Skin epidermis (tissue), 12 donors: Measurements from ENCODE around the gene GLIS2.

ENCODE experiments used
- H3K27ac ChIP-seq, 21 experiments: fragments of 200-600 bp; sonication (generic) in 11 of 21; one replicate each; pipeline ENCODE4 v1.5.0; 2020; ENCODE audit warnings: mild to moderate bottlenecking in 3 of 21, inconsistent platforms in 2 of 21, moderate library complexity in 2 of 21
- H3K4me3 ChIP-seq, 7 experiments: fragments of 200-600 bp; sonication (generic) in 2 of 7; one replicate each; pipeline ENCODE4 v1.5.0; 2020; ENCODE audit warnings: inconsistent platforms in 2 of 7, mild to moderate bottlenecking in 2 of 7, moderate library complexity in 1 of 7

GLIS2 gene

DNA sequence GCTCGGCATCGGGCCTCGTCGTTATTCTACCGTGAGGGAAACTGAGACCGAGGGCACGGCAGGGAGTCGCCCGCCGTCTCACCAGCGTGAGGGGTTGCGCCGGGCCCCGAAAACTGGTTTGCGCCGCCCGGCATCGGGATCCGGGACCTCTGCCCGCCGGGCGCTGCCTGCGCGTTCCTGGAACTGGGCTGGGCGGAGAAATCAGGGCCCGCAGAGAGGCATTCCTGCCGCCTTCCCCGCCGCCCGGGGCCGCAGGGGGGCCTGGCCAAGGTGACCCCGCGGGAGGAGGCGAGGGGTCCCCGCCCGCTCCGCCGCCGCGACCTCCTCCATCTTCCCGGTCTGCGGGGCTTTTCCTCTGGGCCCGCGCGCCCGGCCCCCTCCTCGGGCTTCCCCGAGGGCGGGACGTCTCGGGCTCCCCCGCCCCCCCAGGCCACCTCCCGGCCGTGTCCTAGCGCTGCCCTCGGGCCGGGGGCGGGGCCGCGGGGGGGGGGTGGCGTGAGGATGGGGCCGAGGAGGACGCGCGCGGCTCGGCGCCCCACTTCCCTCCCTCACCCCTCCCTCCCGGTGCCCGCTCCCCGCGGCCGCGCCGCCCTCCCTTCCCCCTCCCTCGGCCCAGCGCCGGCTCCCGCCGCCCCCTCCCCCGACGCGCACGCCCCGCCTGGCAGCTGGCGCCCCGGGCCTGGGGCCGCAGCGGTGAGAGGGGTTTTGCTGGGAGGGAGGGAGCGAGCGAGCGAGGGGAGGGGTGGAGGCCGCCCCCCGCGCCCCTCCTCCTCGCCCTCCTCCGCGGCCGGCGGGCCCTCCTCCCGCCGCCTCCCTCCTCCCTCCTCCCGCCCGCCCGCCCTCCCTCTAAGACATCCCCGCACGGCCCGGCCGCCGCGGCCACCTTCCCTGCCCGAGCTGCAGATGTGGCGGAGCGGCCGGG lies at the start of gene GLIS2:
TSS of gene GLIS2 (plus strand) at position 882 of the 922 bp plus-strand sequence. CDS start 16,214 bp downstream, outside the sequence.
- H3K4me3 ChIP-seq = peak within 1 kb of the TSS; percentile 41 to 63 (median 60)
- H3K27ac ChIP-seq = peak within 1 kb of the TSS in 20 of 21 experiments; percentile 13 to 87 (median 76)

DNA sequence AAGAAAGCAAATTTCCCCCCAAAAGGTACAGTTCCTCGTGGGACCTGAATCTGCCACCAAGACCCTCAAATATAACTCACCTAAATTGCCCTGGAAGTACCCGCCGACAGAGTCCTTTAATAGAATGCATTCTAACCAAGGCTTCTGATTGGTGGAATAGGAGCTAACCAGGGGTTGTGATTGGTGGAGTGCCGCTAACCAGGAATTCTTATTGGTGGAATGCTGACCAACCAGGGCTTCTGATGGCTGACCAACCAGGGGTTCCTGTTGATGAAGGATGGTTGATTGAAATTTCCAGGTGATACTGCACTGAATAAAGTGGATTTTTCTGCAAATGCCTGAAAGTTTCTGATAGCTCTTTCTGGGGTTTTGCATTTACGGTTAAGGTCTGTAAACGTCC lies 49.5 kb upstream of the GLIS2 start:
- H3K27ac ChIP-seq = no peak overlapping the region
- H3K4me3 ChIP-seq = no peak overlapping the region

DNA sequence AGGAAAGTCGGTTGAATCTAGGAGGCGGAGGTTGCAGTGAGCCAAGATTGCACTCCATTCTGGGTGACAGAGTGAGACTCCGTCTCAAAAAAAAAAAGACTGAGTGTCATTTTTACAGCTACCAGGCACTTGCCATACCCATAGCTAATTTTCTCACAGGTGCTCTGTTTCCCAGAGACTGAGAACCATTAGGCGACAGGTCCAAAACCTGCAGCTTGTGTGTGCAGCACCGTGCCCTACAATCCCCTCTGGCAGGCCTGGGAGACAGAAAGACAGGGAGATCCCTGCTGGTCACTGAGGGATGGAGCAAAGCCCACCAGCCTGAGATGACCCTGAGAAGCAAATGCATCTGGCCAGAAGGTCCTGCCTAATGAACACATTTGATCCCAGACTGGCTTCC lies 45.8 kb upstream of the GLIS2 start:
- H3K4me3 ChIP-seq = no peak overlapping the region

DNA sequence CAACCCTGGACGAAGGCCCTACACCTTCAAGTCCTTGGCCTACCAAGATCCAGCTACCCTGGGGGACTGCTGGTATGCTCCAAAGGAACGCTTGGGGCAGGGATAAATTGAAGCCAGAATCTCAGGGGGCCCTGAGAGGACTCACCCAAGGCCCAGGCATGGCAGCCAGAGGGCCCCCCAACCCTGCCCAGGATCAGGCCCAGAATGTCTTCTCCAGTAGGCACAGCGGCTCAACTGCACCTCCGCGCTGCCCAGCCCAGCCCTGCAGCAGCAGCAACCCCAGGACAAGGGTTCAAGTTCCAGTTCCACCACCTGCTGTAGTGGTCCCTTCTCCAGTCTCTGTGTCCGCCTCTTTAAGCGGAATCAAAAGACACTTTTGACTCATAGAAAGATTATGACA lies 45.3 kb upstream of the GLIS2 start:
- peak overlapping the region in 8 of 21 experiments; percentile 23 to 100 (median 92) for H3K27ac ChIP-seq

More for the DNA sequence above, 45.8 kb upstream of the GLIS2 start:
- H3K27ac ChIP-seq = no peak overlapping the region

DNA sequence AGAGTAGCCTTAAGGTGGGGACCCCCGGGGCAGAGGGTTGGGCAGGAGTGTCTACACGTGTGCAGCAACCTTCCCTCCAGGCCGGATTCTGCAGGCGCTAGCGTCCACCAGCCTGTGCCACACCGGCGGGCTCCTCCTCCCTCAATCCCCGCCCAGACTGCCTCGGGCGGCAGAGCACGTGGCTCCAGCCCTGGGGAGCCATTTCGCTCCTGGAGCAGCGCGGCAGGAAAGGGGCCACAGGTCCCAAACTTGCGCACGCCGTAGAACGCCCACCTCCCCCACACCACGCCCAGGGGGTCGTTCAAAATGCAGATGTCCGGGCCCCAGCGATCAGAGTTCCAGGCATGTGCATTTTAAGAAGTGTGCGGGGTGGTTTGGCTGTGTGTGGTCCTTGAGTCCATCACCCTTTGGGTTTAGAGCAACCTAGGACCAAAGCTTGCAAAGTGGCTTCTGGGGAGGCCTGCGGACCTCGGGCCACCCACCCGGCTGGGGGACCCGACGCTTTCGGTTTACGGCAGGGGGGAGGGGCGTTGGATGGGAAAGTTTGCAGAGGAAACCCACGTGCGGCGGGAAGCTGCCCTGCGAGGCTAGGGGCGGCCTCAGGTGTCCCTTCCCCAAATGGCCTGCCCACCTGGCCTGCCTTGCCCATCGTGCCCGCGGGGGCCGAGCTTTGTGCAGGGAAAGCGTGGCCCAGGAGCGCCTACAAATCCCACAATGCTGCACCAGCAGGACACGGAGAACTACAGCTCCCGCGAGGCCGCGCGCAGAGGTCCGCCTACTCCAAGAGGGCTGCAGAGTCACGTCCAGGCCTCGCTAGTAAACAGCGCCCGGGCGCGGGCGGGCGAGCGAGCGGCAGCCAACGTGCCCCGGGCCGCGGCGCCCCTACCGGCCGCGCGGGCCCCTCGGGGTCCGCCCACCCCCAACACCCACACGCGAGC lies 44.4 kb upstream of the GLIS2 start:
- Histone ChIP-seq H3K4me3 (peak overlapping the region; percentile 68 to 99 (median 88)), H3K27ac (peak overlapping the region; percentile 76 to 100 (median 89))

More for the DNA sequence above, 45.3 kb upstream of the GLIS2 start:
- peak overlapping the region in 3 of 7 experiments; percentile 87 to 97 (median 89) for H3K4me3 ChIP-seq

DNA sequence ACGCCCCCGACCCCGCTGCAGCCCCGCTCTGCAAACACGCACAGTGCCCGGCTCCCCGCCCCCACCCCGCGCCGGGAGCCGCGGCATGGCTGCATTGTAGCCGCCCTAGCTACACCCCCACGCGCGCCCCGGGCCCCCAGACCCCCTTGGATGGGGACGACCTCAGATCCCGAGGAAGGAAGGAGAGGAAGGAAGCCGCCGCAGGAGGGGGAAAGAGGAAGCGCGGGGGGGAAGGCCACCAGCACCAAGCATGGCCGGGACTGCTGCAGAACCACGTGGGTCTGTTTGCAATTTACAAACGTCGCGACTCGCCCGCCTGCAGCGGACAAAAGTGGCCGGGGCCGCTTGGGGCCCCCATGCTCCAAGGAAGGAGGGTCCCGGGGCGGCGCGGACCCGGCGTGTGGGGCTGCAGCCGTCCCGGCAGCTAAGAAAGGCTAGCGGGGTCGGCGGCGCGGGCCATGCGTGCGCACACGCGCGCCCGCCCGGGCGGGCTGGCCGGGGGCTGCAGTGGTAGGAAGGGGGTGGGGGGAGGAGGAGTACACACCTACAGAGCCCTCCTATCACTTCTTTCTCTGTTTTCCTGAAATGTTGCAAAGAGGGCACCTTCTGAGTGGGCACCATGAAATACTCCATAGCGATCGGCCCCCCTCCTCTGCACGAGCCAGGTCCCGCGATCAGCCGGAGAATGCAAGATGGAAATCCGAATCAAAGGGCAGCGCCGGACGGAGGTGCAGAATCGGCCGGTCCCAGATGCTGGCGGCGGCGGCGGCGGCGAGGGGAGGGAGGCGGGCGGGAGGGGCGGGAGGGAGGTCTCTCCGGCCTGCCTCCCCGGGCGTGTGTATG lies 43.5 kb upstream of the GLIS2 start:
- H3K4me3 ChIP-seq = peak overlapping the region; percentile 68 to 99 (median 88)
- peak overlapping the region; percentile 76 to 100 (median 89) for H3K27ac ChIP-seq

DNA sequence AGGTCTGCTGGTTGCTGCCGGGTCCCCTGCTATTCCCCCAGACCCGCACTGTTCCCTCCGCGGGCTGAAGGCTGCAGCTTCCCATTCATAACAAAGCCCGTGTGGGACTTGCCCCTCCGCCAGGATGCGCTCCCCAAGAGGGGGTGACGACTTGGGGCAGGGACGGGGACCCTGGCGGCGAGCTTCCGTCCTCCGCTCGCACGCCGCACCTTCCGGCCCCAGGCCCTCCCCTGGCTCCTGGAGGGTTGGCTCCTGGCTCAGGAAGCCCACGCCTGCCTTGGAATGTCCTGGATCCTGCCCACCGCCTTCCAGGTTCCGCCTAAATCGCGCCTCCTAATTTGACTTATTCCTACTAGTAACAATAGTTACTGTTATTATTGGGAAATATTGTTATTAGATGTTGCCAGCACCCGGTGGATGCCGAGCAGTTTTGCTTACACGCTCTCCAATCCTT lies 42.0 kb upstream of the GLIS2 start:
- H3K4me3 ChIP-seq = peak overlapping the region; percentile 68 to 99 (median 88)
- peak overlapping the region; percentile 44 to 100 (median 89) for H3K27ac ChIP-seq

DNA sequence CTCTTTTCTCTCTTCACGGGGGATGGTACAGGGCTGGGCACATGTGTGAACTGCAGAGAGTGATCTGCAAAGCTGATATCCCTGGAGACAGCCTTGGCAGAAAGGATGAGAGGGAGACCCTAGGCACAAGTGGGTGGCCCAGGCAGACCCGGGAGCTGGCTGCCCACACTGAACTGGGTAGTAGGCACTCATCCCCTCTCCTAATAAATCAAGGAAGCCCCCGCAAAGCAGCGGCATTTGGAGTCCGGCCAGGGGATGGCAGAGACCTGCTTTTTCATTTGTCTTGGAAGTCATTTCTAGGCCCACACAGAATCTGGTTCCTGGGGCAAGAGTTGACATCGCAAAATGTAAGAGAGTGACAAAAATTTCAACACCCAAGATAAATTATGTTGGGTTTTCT lies 40.0 kb upstream of the GLIS2 start:
- Histone ChIP-seq H3K27ac (no peak overlapping the region), H3K4me3 (no peak overlapping the region)

DNA sequence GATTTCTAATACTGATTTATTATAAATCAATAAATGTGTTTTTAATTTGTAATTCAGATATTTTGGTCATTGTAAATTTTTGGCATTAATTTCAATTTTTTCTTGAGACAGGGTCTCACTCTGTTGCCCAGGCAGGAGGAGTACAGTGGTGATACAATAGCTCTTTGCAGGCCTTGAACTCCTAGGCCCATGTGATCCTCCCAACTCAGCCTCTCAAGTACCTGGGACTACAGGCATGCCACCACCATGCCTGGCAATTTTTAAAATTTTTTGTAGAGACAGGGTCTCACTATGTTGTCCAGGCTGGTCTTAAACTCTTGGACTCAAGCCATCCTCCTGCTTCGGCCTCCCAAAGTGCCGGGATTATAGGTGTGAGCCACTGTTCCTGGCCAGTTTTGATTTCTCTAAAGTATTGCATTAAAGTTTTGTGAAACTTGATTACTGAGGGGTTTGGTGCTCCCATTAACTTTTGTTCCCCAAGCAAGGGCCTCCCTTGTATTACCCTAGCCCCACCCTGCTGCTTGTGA lies 37.8 kb upstream of the GLIS2 start:
- no peak overlapping the region for H3K27ac ChIP-seq
- H3K4me3 ChIP-seq = no peak overlapping the region

DNA sequence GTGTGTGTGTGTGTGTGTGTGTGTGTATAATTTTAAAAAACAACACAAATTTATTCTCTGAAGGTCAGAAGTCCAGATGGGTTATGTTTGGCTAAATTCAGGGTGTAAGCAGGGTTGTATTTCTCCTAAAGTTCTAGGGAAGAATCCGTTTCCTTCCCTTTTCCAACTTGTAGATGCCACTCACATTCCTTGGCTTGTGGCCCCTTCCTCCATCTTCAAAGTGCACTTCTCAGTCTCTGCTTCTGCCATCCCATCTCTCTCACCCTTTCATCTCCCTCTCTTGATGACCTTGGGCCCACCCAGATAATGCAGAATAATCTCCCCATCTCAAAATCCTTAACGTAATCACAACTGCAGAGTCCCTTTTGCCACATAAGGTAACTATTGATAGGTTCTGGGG lies 35.2 kb upstream of the GLIS2 start:
- no peak overlapping the region for H3K27ac ChIP-seq
- H3K4me3 ChIP-seq = no peak overlapping the region

DNA sequence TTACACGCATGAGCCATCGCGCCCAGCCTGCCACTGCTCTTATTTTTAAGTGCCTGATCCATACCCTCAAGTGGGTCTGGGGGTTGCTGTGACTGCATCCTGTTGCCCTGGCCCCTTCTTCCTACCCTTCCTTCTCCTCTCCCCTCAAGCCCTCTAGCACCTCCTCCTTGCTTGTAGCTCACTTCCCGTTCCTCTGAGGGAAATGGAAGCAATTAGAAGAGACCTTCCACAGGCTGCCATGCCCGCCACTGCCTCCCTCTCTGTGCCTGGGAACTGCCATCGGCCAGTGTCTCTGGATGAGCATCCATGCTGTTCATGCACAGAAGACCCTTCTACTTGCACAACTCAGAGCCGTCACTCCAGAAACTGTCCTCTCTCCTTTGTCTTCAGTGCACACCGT lies 32.4 kb upstream of the GLIS2 start:
- no peak overlapping the region for H3K4me3 ChIP-seq

DNA sequence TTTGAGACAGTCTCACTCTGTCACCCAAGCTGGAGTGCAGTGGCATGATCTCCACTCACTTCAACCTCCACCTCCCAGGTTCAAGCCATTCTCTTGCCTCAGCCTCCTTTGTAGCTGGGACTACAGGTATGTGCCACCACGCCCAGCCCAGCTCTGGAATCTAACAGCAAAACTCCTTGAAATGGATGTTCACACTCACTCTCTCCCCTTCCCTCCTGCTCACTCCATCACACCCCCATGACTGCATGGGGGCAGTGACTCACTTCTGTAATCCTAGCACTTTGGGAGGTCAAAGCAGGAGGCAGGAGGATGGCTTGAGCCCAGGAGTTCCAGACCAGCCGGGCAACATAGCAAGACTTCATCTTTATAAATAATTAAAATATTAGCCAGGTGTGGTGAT lies 31.9 kb upstream of the GLIS2 start:
- no peak overlapping the region for H3K4me3 ChIP-seq

More for the DNA sequence above, 32.4 kb upstream of the GLIS2 start:
- H3K27ac ChIP-seq = no peak overlapping the region

DNA sequence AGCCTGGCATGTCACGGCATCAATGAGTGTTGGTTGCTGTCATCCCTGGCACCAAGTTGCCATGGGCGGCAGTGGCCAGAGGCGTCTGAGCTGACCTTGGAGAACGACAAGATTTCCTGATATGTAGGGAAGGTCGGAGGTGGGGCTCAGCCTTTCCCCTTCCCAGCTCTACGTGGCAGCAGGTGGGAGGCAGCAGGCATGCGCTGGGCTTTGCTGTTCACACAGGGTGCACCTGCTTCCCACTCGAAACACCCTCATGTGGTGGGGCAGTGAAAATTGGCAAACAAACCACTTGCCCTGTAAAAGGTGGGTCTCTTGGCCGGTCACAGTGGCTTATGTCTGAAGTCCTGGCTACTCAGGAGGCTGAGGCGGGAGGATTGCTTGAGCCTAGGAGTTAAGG lies 30.7 kb upstream of the GLIS2 start:
- Histone ChIP-seq H3K4me3 (no peak overlapping the region), H3K27ac (no peak overlapping the region)

More for the DNA sequence above, 31.9 kb upstream of the GLIS2 start:
- H3K27ac ChIP-seq = no peak overlapping the region

DNA sequence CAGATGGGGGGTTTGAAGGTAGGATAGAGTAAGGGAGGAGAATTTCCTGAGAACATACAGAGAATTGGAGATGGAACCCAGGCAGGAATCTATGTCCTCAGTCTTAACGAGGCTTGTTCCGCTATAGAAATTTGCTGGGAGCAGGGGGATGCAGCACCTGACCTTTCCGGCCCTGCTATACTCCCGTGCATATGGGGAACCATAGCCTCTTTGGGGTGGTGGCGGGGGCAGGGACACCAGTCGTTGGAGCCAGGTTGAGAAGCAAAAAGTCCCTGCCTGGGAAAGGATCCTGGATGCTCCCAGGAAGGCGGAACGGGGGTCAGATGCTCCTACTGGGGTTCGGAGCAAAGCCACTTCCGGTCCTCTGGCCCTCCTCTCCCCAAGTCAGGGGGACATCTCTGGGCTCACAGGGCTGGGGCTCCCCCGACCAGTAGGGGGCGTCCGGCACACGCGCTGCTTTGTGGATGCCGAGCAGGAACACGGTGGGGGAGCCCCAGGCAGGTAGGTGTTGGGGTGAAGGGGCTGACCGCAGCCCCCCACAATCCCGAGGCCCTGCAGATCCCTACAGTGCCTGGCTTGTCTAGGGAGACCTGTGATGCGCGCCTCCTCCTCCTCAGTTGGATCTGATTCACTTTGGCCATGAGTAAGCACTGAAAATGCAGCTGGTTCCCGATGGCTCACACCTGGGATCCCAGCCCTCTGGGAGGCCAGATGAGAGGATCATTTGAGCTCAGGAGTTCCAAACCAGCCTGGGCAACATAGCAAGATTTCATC lies 27.5 kb upstream of the GLIS2 start:
- H3K4me3 ChIP-seq = peak overlapping the region in 1 of 7 experiments; percentile 4
- H3K27ac ChIP-seq = no peak overlapping the region

DNA sequence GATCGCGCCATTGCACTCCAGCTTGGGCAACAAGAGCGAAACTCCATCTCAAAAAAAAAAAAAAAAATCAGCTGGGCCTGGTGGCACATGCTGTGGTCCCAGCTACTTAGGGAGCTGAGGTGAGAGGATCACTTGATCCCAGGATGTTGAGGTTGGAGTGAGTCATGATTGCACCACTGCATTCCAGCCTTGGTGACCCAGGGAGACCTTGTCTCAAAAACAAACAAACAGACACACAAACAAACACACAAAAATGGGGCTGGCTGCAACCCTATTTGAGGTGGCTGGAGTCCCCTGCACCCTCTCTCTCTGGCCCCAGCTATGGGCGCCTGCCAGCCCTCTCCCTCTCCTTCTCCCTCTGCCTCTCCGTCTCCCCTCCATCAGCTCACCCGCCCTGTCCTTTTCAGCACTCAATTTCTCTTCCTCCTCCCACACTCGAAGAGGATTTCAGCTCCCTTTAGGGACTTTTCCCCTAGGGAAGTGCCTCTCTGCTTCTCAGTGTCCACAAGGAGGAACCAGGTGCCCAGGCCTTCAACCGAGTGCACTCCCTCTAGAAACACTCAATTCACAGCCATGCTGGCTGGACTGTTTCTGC lies 25.5 kb upstream of the GLIS2 start:
- no peak overlapping the region for H3K27ac ChIP-seq
- H3K4me3 ChIP-seq = no peak overlapping the region

DNA sequence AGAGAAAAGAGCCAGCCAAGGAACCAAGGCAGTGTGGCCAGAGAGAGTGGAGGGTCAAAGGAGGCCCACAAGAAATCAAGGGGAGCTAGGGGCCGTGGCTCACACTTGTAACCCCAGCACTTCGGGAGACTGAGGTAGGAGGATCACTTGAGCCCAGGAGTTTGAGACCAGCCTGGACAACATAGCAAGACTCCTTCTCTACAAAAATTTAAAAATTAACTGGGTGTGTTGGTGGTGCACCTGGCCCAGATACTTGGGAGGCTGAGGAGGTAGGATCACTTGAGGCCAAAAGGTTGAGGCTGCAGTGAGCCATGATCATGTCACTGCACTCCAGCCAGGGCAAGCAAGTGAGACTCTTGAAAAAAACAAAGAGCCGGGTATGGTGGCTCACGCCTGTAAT lies 24.2 kb upstream of the GLIS2 start:
- Histone ChIP-seq H3K4me3 (no peak overlapping the region), H3K27ac (no peak overlapping the region)

DNA sequence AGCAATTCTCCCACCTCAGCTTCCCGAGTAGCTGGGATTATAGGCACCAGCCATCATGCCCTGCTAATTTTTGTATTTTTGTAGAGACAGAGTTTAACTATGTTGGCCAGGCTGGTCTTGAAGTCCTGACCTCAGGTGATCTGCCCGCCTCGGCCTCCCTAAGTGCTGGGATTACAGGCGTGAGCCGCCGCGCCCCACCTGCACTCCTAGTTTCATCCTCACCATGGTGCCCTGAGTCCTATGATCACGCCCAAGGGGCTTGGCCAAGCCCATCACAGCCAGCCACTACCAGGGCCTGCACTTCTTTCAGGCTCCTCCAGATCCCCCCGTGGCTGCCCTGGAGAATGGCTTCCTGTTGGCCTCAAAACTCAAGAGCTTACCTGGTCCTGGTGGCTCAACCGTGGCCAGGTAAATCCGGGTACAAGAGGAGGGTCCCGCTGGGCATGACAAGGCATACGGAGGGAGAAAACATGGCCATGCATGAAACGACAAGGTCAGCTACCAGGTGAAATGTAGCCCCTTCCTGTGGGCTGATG lies 22.6 kb upstream of the GLIS2 start:
- Histone ChIP-seq H3K27ac (no peak overlapping the region), H3K4me3 (no peak overlapping the region)
